HFFc6 (cell line): ENCODE data around the gene SYNPO2. TPM values are rescaled to one million over a fixed set of nuclear protein-coding genes. Genes with fewer than 3 reads are reported as not detected.

ENCODE experiments used
- DNase-seq: peaks from one replicate; pipeline ENCODE4 v3.0.0-alpha.2; 2018
- H3K27ac Mint-ChIP-seq: 2 replicates; pipeline ENCODE4 v1.8.0; 2020; ENCODE audit warnings: mild to moderate bottlenecking, mixed read lengths
- H3K27me3 Mint-ChIP-seq: 2 replicates; pipeline ENCODE4 v1.8.0; 2021; ENCODE audit warnings: mild to moderate bottlenecking, moderate library complexity, mixed read lengths; ENCODE audit not compliant: insufficient read depth
- H3K36me3 Mint-ChIP-seq: 2 replicates; pipeline ENCODE4 v1.8.0; 2021; ENCODE audit warnings: low read depth, mixed read lengths
- H3K4me1 Mint-ChIP-seq: 2 replicates; pipeline ENCODE4 v1.8.0; 2020; ENCODE audit warnings: low read depth, mixed read lengths
- H3K4me3 Mint-ChIP-seq: 2 replicates; pipeline ENCODE4 v1.8.0; 2020; ENCODE audit warnings: mild to moderate bottlenecking, moderate library complexity, mixed read lengths
- H3K9me3 Mint-ChIP-seq: 2 replicates; pipeline ENCODE4 v1.8.0; 2020; ENCODE audit warnings: mild to moderate bottlenecking, mixed read lengths
- CTCF ChIP-seq: fragments of 200-600 bp; sonication (generic); IDR thresholded peaks from 2 replicates; pipeline ENCODE4 v1.5.0; 2021; ENCODE audit warnings: antibody characterized with exemption, mild to moderate bottlenecking
- total RNA-seq, 6 experiments: library from RNA; stranded (reverse); fragmentation: NEBNext Ultra II Directional; extraction: Animal tissue kit (Norgen Biotek cat#: 25700); gene quantifications; 2 replicates in 1 of 6; 3 replicates in 5 of 6; pipeline ENCODE4 v1.2.3, GENCODE V29; 2021

Gene SYNPO2
- total RNA-seq, 6 experiments from 2014 or later = 11.6 to 36.7 (median 12.0) TPM

- Mint-ChIP-seq H3K27ac (peak overlapping the region; percentile 78), H3K27me3 (no peaks in the 10 kb centered on the region), H3K9me3 (peaks cover 10% of the 10 kb centered on the region), H3K4me1 (peaks cover 64% of the 10 kb centered on the region), H3K4me3 (no peak overlapping the region), H3K36me3 (peaks cover 27% of the 10 kb centered on the region)
- no peak for TF ChIP-seq CTCF
- DNase-seq = no peak
These were observed 144.4 kb downstream of the SYNPO2 start for GRCh38 chr4:119032921-119033685.

- Mint-ChIP-seq H3K4me1 (peaks cover 73% of the 10 kb centered on the region), H3K4me3 (peak overlapping the region; percentile 32), H3K27me3 (no peaks in the 10 kb centered on the region), H3K27ac (peak overlapping the region; percentile 78), H3K9me3 (peaks cover 10% of the 10 kb centered on the region), H3K36me3 (peaks cover 27% of the 10 kb centered on the region)
- DNase-seq = peak; percentile 50
- TF ChIP-seq CTCF = peak; percentile 49
These were observed 145.8 kb downstream of the SYNPO2 start for GRCh38 chr4:119034276-119035008.

DNA sequence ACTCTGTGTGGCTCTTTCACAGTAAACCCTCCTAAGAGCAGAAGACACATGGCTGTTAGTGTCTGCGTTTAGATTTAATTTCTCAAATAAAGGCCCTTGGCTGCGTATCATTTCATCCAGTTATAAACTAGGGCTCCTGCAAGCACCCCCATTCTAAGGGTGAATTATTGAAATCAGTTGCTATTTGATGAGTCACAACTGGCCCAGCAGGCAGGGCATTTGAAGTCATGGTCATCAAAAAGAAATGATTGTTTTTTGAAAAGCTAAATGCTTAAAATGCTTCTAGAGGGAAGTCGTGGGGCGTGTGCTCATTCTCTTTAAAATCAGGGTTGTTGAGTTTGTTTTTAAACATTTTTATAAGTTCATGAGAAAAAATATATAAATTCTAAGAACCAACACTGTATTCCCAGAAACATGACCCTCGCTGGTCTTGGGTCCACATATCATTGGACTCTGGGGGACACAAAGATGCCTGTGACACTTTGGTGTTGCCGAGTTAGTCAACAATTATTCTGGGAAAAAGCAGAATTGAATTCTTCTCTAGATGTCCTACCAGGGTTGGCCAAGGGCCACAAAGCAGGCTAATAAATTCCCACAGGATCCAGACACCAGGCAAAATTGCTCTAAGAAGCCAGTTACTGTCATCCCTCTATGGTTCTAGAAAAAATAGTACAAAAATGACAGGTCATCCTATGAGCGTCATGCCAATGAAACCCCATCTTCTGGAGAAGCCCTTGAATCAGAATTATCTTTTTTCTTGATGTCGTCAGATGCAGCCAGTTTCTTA is 147.5 kb downstream of the SYNPO2 start:
- Mint-ChIP-seq H3K9me3 (peaks cover under 1% of the 10 kb centered on the region; the same call in 1 of the 2 replicates), H3K4me3 (peak overlapping the region; percentile 15; the same call in 1 of the 2 replicates), H3K27ac (peak overlapping the region; percentile 69), H3K36me3 (peaks cover 13% of the 10 kb centered on the region), H3K27me3 (no peaks in the 10 kb centered on the region), H3K4me1 (peaks cover 84% of the 10 kb centered on the region)
- peak; percentile 39 for DNase-seq
- no peak for TF ChIP-seq CTCF

DNA sequence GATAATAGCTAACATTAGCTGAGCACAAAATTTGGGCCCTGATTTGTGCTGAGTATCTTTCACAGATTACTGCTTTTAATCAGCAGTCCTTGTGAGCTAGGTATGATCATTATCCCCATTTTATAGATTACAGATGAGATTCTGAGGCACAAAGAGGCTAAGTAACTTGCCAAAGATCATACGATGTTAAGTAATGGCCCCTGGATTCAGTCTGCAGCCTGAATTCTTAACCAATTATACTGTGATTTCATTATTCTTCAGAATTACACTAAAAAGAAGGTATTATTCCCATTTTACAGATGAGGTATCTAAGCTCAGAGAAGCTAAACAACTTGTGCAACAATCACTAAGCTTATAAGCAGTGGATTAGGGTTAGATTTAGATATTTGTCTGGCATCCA is 149.1 kb downstream of the SYNPO2 start:
- Mint-ChIP-seq H3K27ac (peak overlapping the region; percentile 95), H3K36me3 (0 out of 2 replicates have a peak, but pooled peaks cover 5% of the 10 kb centered on the region), H3K4me3 (no peak overlapping the region), H3K27me3 (no peaks in the 10 kb centered on the region), H3K4me1 (peaks cover 99% of the 10 kb centered on the region), H3K9me3 (no peaks in the 10 kb centered on the region)
- TF ChIP-seq CTCF = no peak
- DNase-seq = no peak

GRCh38 chr4:119038116-119038841 is 149.6 kb downstream of the SYNPO2 start:
- Mint-ChIP-seq H3K4me1 (peaks cover 100% of the 10 kb centered on the region), H3K36me3 (0 out of 2 replicates have a peak, but pooled peaks cover 5% of the 10 kb centered on the region), H3K9me3 (no peaks in the 10 kb centered on the region), H3K27ac (peak overlapping the region; percentile 95), H3K4me3 (peak overlapping the region; percentile 1; the same call in 1 of the 2 replicates), H3K27me3 (no peaks in the 10 kb centered on the region)
- peak; percentile 32 for DNase-seq
- TF ChIP-seq CTCF = no peak
